Lower leg skin (tissue), 4 donors: Measurements from ENCODE around the gene DNAH8. TPM values are rescaled to one million over a fixed set of nuclear protein-coding genes. Genes with fewer than 3 reads are reported as not detected.

ENCODE experiments used
- DNase-seq, 2 donors: peaks; one replicate each; pipeline ENCODE4 v3.0.0-alpha.2; 2019; ENCODE audit warnings: low spot score in 2 of 2
- H3K4me3 ChIP-seq: fragments of 200-600 bp; sonication (generic); 2 replicates; pipeline ENCODE4 v1.5.1; 2017; ENCODE audit warnings: mild to moderate bottlenecking, low read depth; ENCODE audit not compliant: poor library complexity, severe bottlenecking
- CTCF ChIP-seq, 3 donors: fragments of 450-650 bp; IDR thresholded peaks; one replicate each; pipeline ENCODE4 v1.5.1; 2016; ENCODE audit warnings: antibody characterized with exemption in 3 of 3, mild to moderate bottlenecking in 3 of 3, moderate library complexity in 2 of 3
- POLR2A ChIP-seq, 2 donors: fragments of 450-650 bp; IDR thresholded peaks; one replicate each; pipeline ENCODE4 v1.6.1; 2016 to 2017; ENCODE audit warnings: antibody characterized with exemption in 2 of 2, mild to moderate bottlenecking in 1 of 2, moderate library complexity in 1 of 2
- WGBS, 2 donors: methylation state at CpG; one replicate each; pipeline ENCODE4 v1.1.5; 2018; 5-methylcytosine and 5-hydroxymethylcytosine counted together
- intact Hi-C: fragments of 100-400 bp; cut with DNase I; formaldehyde crosslinking; loops from one replicate; pipeline ENCODE4 v1.15.0; 2023; ENCODE audit warnings: low total_unique reads
- total RNA-seq, 4 donors: library from RNA; depleted of rRNA; stranded (reverse); fragments of >200 nt; gene quantifications; one replicate each; pipeline ENCODE4 v1.1.0, GENCODE V29; 2016

Gene DNAH8
- total RNA-seq, 4 donors from 2014 or later, result 0.02 to 0.19 (median 0.08) TPM

DNA sequence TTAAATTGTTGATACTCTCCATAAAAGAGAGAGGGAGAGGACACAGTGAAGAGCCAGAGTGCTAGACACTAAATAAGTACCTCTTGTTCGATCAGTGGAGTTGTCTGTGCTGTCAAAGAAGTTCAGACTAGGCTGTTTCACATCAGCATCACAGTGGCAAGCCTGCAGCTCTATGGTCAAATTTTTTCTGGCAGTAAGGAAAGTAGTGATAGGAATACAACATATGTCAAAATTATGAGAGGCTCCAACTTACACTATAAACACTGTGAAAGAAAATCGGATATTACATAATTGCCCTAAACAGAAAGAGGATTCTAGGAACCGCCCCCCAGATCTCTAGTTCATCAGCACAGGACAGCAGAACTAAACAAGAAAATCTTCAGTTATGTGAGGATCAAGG, 23.1 kb downstream of the DNAH8 start:
- 62 to 63% methylated on average over 3 of the region's 3 CpGs for WGBS, 2 donors
- intact Hi-C loops, result no loop called here
- TF ChIP-seq CTCF (IDR thresholded peaks at IDR 0.05) (no peak), POLR2A (IDR thresholded peaks at IDR 0.05) (no peak)
- no peak overlapping the region for H3K4me3 ChIP-seq
- no peak for DNase-seq

GRCh38 chr6:38739532-38739931, 24.4 kb downstream of the DNAH8 start:
- H3K4me3 ChIP-seq, result no peak overlapping the region
- intact Hi-C loops, result no loop called here
- no peak for DNase-seq
- TF ChIP-seq CTCF (IDR thresholded peaks at IDR 0.05) (no peak), POLR2A (IDR thresholded peaks at IDR 0.05) (no peak)
- 48 to 50% methylated on average over 5 of the region's 5 CpGs for WGBS, 2 donors

GRCh38 chr6:38749473-38749872, 34.4 kb downstream of the DNAH8 start:
- H3K4me3 ChIP-seq, result no peak overlapping the region
- intact Hi-C loops, result no loop called here
- DNase-seq, result no peak
- WGBS, 2 donors, result 95 to 100% methylated on average over 1 of the region's 1 CpG
- no peak for TF ChIP-seq CTCF (IDR thresholded peaks at IDR 0.05)
- no peak for TF ChIP-seq POLR2A (IDR thresholded peaks at IDR 0.05)

GRCh38 chr6:38750968-38751615, 36.0 kb downstream of the DNAH8 start:
- intact Hi-C loops, result no loop called here
- WGBS, 2 donors, result 47 to 48% methylated on average over 1 of the region's 1 CpG
- TF ChIP-seq CTCF (IDR thresholded peaks at IDR 0.05), result no peak
- no peak for TF ChIP-seq POLR2A (IDR thresholded peaks at IDR 0.05)

GRCh38 chr6:38753707-38754106, 38.6 kb downstream of the DNAH8 start:
- no peak for DNase-seq
- TF ChIP-seq CTCF (IDR thresholded peaks at IDR 0.05) (no peak), POLR2A (IDR thresholded peaks at IDR 0.05) (no peak)
- intact Hi-C loops, result no loop called here
- no peak overlapping the region for H3K4me3 ChIP-seq

More at GRCh38 chr6:38750968-38751615, 36.0 kb downstream of the DNAH8 start:
- no peak overlapping the region for H3K4me3 ChIP-seq
- DNase-seq, result no peak

GRCh38 chr6:38755207-38755606, 40.1 kb downstream of the DNAH8 start:
- no peak for DNase-seq
- intact Hi-C loops, result no loop called here
- 47 to 54% methylated on average over 3 of the region's 3 CpGs for WGBS, 2 donors
- TF ChIP-seq POLR2A (IDR thresholded peaks at IDR 0.05) (no peak), CTCF (IDR thresholded peaks at IDR 0.05) (no peak)
- H3K4me3 ChIP-seq, result no peak overlapping the region
